K562 (cell line): ENCODE results near the gene ZNF556.

Source experiments
- ATF6 ChIP-seq: sonication (generic); formaldehyde crosslinking; IDR thresholded peaks from 2 replicates; pipeline ENCODE4 v1.4.0; 2020; ENCODE audit warnings: mild to moderate bottlenecking, missing genetic modification reagents
- CTCF ChIP-seq, 3 experiments: IDR thresholded peaks in 2 of 3; conservative IDR thresholded peaks in 1 of 3; 2 replicates each; pipeline ENCODE4 v1.5.1; 2011 to 2012; ENCODE audit warnings: low read length in 3 of 3, mild to moderate bottlenecking in 3 of 3, control low read depth in 2 of 3, improper control_type of control experiment in 1 of 3, inconsistent platforms in 1 of 3, low read depth in 1 of 3, mixed read lengths in 1 of 3, moderate library complexity in 1 of 3; ENCODE audit not compliant: insufficient read depth in 2 of 3
- EZH2 ChIP-seq: IDR thresholded peaks from 2 replicates; pipeline ENCODE4 v1.6.1; 2012; ENCODE audit warnings: low read depth, mild to moderate bottlenecking, inconsistent platforms, low read length, borderline replicate concordance
- KAT7 ChIP-seq: sonication (generic); formaldehyde crosslinking; IDR thresholded peaks from 2 replicates; pipeline ENCODE4 v1.8.0; 2022; ENCODE audit warnings: missing genetic modification reagents, mild to moderate bottlenecking, borderline replicate concordance
- MAFK ChIP-seq: IDR thresholded peaks from 2 replicates; pipeline ENCODE4 v1.6.1; 2011; ENCODE audit warnings: low read length, improper control_type of control experiment
- MAX ChIP-seq: sonication (generic); formaldehyde crosslinking; IDR thresholded peaks from 2 replicates; pipeline ENCODE4 v1.9.0; 2022; ENCODE audit warnings: mild to moderate bottlenecking, missing genetic modification reagents
- TCF7 ChIP-seq: sonication (generic); IDR thresholded peaks from 2 replicates; pipeline ENCODE4 v1.6.1; 2016; ENCODE audit warnings: antibody characterized with exemption, borderline replicate concordance
- ZNF121 ChIP-seq: sonication (generic); formaldehyde crosslinking; conservative IDR thresholded peaks from 2 replicates; pipeline ENCODE4 v1.8.0; 2022; ENCODE audit warnings: missing genetic modification reagents

- TF ChIP-seq EZH2 (no peak), ATF6 (CRISPR knock-in tag) (no peak), ZNF121 (CRISPR knock-in tag) (no peak), MAFK (no peak), KAT7 (CRISPR knock-in tag) (no peak), CTCF (IDR thresholded peaks at IDR 0.05 in 2 of 3, conservative IDR thresholded peaks at IDR 0.05 in 1 of 3; ENCODE audit: insufficient read depth in 2 of 3, low read depth in 1 of 3, low read length in 3 of 3) (no peak), MAX (no peak), TCF7 (no peak)
These were observed 16.7 kb upstream of the ZNF556 start for GRCh38 chr19:2850256-2850925.
